ENCODE results near the gene C10orf105.

Gene C10orf105

DNA sequence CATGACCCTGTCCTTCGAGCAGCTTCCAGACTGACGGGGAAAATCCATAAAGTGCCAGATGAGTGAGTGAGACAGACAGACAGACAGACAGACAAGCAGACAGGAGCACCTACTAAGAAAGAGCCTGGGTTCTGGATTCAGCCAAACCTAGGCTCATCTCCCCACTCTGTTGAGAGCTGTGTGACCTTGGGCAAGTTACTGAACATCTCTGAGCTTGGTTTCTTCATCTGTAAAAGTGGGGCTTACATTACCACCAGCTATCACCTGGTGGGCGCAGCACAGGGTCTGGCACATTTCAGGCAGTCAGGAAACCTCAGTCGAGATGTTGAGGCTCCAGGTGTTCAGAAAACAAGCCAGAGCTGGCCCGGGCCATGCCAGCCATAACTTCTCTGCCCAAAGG, 37.6 kb downstream of the C10orf105 start:
- Histone ChIP-seq H3K36me3 (ENCODE audit: insufficient read depth, low read length) (no peaks in the 10 kb centered on the region), H3K4me3 (no peak overlapping the region), H3K9me3 (ENCODE audit: low read depth, low read length) (no peaks in the 10 kb centered on the region), H3K9ac (ENCODE audit: insufficient read length) (no peak overlapping the region), H3K27ac (no peak overlapping the region)
- no peak for DNase-seq (ENCODE audit: low read depth, low spot score)
- TF ChIP-seq POLR2AphosphoS5 (IDR thresholded peaks at IDR 0.05; ENCODE audit: borderline replicate concordance, low read depth, low read length), result no peak
- no peak for TF ChIP-seq EZH2 (IDR thresholded peaks at IDR 0.05)
- TF ChIP-seq FOXP2 (optimal IDR thresholded peaks at IDR 0.05; ENCODE audit: control extremely low read depth, extremely low read length, insufficient read depth), result no peak

DNA sequence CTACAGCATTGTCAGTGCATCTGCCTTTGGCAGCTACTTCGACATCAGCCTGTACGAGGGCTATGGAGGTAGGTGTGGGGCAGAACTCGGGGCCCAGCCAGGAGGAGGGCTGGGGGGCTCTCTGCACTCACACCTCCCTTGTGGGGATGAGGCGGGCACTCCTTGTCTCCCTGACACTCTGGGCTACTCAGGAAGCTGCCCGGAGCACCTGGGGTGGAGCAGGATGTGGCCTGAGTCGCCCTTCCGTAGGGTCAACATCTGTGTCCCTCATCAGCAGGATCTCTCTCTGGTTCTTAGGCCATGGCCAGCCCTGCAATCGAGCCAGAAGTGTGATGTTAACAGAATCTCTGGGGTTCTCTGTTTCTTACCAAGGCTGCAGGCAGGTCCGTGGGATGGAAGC, 40.2 kb downstream of the C10orf105 start:
- no peak overlapping the region for H3K27ac ChIP-seq
- TF ChIP-seq FOXP2 (optimal IDR thresholded peaks at IDR 0.05; ENCODE audit: control extremely low read depth, extremely low read length, insufficient read depth) (no peak), POLR2AphosphoS5 (IDR thresholded peaks at IDR 0.05; ENCODE audit: borderline replicate concordance, low read depth, low read length) (no peak), EZH2 (IDR thresholded peaks at IDR 0.05) (no peak)
- H3K9me3 ChIP-seq (ENCODE audit: low read depth, low read length), result no peaks in the 10 kb centered on the region
- H3K4me3 ChIP-seq, result no peak overlapping the region
- no peak for DNase-seq (ENCODE audit: low read depth, low spot score)
- H3K9ac ChIP-seq (ENCODE audit: insufficient read length), result no peak overlapping the region
- H3K36me3 ChIP-seq (ENCODE audit: insufficient read depth, low read length), result no peaks in the 10 kb centered on the region

DNA sequence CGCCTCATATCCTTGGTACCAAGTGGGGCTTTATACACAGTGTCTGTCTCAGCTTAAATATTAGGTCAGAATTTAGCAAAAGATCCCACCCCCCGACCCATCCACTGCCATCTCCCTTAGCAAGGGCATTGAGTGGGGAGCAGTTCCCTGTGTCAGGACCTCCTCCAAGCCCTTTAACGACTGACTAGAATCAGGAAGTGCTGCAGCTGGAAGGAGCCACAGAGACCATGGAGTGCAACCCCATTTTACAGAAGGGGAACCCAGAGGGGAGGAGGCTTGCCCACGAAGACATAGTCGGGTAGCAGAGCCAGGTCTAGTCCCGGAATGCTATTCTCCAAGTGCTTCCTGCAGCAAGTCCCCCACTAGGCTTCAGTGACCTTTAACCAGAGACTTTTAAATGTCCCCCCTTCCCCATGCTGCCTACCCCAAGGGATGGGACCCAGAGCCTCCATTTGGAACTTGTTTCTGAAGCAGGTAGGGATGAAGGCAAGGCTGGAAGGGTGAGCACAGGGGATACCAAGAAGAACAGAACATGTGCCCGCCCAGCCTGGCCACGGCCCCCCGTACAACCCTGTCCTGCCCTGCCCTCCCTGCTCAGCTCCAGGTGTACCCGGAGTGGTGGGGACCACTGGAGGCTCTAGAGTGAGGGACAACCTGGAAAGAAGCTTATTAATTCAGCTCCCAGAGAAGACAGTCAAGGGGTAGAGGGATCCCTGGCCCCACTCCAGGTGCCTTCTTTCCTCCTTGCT, 41.3 kb downstream of the C10orf105 start:
- H3K9ac ChIP-seq (ENCODE audit: insufficient read length), result no peak overlapping the region
- H3K9me3 ChIP-seq (ENCODE audit: low read depth, low read length), result no peaks in the 10 kb centered on the region
- H3K36me3 ChIP-seq (ENCODE audit: insufficient read depth, low read length), result no peaks in the 10 kb centered on the region
- TF ChIP-seq EZH2 (IDR thresholded peaks at IDR 0.05) (no peak), POLR2AphosphoS5 (IDR thresholded peaks at IDR 0.05; ENCODE audit: borderline replicate concordance, low read depth, low read length) (no peak)
- no peak overlapping the region for H3K27ac ChIP-seq
- DNase-seq (ENCODE audit: low read depth, low spot score), result no peak
- no peak overlapping the region for H3K4me3 ChIP-seq

- DNase-seq (ENCODE audit: low read depth, low spot score), result no peak
- Histone ChIP-seq H3K27ac (no peak overlapping the region), H3K36me3 (ENCODE audit: insufficient read depth, low read length) (no peaks in the 10 kb centered on the region), H3K4me3 (no peak overlapping the region), H3K9me3 (ENCODE audit: low read depth, low read length) (no peaks in the 10 kb centered on the region), H3K9ac (ENCODE audit: insufficient read length) (no peak overlapping the region)
- TF ChIP-seq FOXP2 (optimal IDR thresholded peaks at IDR 0.05; ENCODE audit: control extremely low read depth, extremely low read length, insufficient read depth) (no peak), POLR2AphosphoS5 (IDR thresholded peaks at IDR 0.05; ENCODE audit: borderline replicate concordance, low read depth, low read length) (no peak), EZH2 (IDR thresholded peaks at IDR 0.05) (no peak)
Measured at GRCh38 chr10:71677261-71677660, 42.3 kb downstream of the C10orf105 start.

GRCh38 chr10:71675295-71675970, 44.1 kb downstream of the C10orf105 start:
- no peaks in the 10 kb centered on the region for H3K36me3 ChIP-seq (ENCODE audit: insufficient read depth, low read length)
- H3K4me3 ChIP-seq, result no peak overlapping the region
- H3K9ac ChIP-seq (ENCODE audit: insufficient read length), result no peak overlapping the region
- DNase-seq (ENCODE audit: low read depth, low spot score), result no peak
- no peaks in the 10 kb centered on the region for H3K9me3 ChIP-seq (ENCODE audit: low read depth, low read length)
- no peak for TF ChIP-seq POLR2AphosphoS5 (IDR thresholded peaks at IDR 0.05; ENCODE audit: borderline replicate concordance, low read depth, low read length)
- no peak for TF ChIP-seq FOXP2 (optimal IDR thresholded peaks at IDR 0.05; ENCODE audit: control extremely low read depth, extremely low read length, insufficient read depth)
- no peak for TF ChIP-seq EZH2 (IDR thresholded peaks at IDR 0.05)
- H3K27ac ChIP-seq, result no peak overlapping the region

DNA sequence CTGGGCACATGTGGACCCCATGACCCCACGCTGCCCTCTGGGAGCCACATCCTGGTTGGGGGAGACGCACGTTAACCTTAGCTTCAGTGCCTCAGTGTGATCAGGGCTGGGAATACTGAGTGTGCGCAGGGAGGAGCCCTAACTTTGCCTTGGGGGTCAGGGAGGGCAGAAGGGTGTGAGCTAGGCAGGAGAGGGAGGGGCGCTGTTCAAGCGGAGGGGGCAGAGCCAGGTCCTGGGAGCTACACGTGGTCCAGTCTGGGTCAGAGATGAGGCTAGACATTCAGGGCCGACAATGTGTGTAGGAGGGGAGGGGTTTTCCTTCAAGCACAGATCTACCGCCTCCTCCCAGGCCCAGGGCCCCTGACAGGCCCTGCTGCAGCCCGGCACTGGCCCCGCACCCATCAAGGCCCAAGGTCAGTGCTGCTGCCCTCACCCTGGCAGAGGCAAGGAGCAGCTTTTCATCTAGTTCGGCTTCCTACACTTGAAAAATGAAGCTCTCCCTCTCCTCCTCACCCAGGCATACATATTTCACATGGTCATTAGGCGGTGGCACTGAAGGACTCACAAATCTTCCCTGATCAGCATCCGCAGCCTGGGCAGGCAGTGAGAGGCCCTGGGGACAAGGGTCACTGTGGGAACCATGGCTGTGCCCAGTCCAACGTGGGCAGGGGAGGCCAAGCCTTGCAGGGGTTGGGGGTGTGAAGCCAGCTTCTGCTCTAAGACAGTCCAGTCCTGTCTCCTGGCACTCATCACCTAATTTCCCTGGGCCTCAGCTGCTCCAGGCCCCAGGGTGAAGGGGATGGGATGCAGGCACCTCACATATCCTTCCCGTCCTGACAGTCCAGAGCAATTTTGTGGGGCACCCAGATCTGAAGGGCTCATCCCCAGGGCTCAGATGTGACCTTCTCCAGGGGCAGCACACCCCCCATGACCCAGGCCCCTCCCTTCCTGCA, 47.3 kb downstream of the C10orf105 start:
- TF ChIP-seq EZH2 (IDR thresholded peaks at IDR 0.05) (no peak), FOXP2 (optimal IDR thresholded peaks at IDR 0.05; ENCODE audit: control extremely low read depth, extremely low read length, insufficient read depth) (no peak), POLR2AphosphoS5 (IDR thresholded peaks at IDR 0.05; ENCODE audit: borderline replicate concordance, low read depth, low read length) (no peak)
- H3K9me3 ChIP-seq (ENCODE audit: low read depth, low read length), result no peaks in the 10 kb centered on the region
- H3K36me3 ChIP-seq (ENCODE audit: insufficient read depth, low read length), result no peaks in the 10 kb centered on the region
- DNase-seq (ENCODE audit: low read depth, low spot score), result no peak
- no peak overlapping the region for H3K9ac ChIP-seq (ENCODE audit: insufficient read length)
- H3K4me3 ChIP-seq, result no peak overlapping the region
- H3K27ac ChIP-seq, result no peak overlapping the region

GRCh38 chr10:71667387-71667752, 52.2 kb downstream of the C10orf105 start:
- no peaks in the 10 kb centered on the region for H3K36me3 ChIP-seq (ENCODE audit: insufficient read depth, low read length)
- H3K4me3 ChIP-seq, result no peak overlapping the region
- H3K27ac ChIP-seq, result no peak overlapping the region
- no peak overlapping the region for H3K9ac ChIP-seq (ENCODE audit: insufficient read length)
- H3K9me3 ChIP-seq (ENCODE audit: low read depth, low read length), result no peaks in the 10 kb centered on the region
- DNase-seq (ENCODE audit: low read depth, low spot score), result no peak
- TF ChIP-seq EZH2 (IDR thresholded peaks at IDR 0.05) (no peak), FOXP2 (optimal IDR thresholded peaks at IDR 0.05; ENCODE audit: control extremely low read depth, extremely low read length, insufficient read depth) (no peak), POLR2AphosphoS5 (IDR thresholded peaks at IDR 0.05; ENCODE audit: borderline replicate concordance, low read depth, low read length) (no peak)

Measured in SK-N-MC (cell line).